ENCODE results near the gene GNAS. TPM values are rescaled to one million over a fixed set of nuclear protein-coding genes. Genes with fewer than 3 reads are reported as not detected.

Gene GNAS
- total and polyA plus RNA-seq, 4 donors: 830 to 3,708 (median 2,206) TPM

DNA sequence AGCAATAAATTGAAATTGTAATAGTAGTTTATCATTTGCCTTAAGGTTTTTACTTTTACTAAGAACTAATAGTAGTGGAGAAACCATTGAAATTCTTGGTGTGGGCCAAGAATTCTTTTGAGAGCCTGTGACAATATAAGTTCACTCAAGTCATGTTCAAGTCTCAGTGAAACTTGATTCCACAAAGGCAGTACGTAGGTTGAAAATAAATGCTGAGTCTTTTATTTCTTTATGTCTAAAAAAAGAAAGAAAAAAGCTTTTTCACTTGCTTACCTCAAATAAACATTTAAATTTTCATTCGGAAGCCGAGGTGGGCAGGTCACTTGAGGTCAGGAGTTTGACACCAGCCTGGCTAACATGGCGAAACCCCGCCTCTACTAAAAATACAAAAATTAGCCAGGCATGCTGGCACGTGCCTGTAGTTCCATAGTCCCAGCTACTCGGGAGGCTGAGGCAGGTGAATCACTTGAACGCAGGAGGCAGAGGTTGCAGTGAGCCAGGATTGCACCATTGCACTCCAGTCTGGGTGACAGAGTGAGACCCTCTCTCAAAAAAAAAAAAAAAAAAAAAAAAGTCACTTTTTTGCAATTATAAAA lies 70.7 kb downstream of the GNAS start:
- H3K4me3 ChIP-seq (ENCODE audit: low read depth, low read length): no peak overlapping the region
- no peaks in the 10 kb centered on the region for H3K27me3 ChIP-seq (ENCODE audit: control insufficient read depth, insufficient read depth, low read length)
- H3K9me3 ChIP-seq (ENCODE audit: control insufficient read depth, insufficient read depth, low read length): no peaks in the 10 kb centered on the region
- H3K27ac ChIP-seq (ENCODE audit: low read depth, low read length): no peak overlapping the region
- no peak for DNase-seq (ENCODE audit: low read depth in 4 of 6, low spot score in 6 of 6)
- 20% methylated on average over 2 of the region's 8 CpGs for WGBS (ENCODE audit: insufficient coverage)
- H3K36me3 ChIP-seq (ENCODE audit: control insufficient read depth, insufficient read depth, low read length): no peaks in the 10 kb centered on the region
- no peaks in the 10 kb centered on the region for H3K4me1 ChIP-seq (ENCODE audit: control insufficient read depth, insufficient read depth, low read length)

DNA sequence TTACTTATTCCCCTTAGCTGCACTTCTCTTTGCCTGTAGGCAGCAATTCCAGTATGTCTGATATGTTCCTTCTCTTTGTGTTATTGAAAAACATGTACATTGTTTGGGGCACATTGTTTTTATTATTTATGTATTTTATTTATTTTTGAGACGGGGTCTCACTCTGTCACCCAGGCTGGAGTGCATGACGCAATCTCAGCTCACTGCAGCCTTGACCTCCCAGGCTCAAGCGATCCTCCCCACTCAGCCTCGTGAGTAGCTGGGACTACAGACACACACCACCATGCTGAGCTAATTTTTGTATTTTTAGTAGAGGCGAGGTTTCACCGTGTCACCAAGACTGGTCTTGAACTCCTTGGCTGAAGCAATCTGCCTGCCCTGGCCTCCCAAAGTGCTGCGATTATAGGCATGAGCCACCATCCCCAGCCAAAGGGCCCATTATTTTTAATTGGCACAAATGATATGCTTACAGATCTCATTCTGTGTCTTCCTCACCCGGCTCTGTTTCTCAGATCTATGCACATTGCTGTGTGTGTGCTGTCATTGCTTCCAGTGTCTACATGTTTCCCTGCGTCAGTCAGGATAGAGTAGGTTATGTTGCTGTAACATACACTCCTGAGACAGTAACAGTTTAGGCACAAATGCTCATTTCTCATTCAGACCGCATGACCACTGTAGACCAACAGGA lies 74.4 kb downstream of the GNAS start:
- Histone ChIP-seq H3K27me3 (ENCODE audit: control insufficient read depth, insufficient read depth, low read length) (no peaks in the 10 kb centered on the region), H3K36me3 (ENCODE audit: control insufficient read depth, insufficient read depth, low read length) (no peaks in the 10 kb centered on the region), H3K4me1 (ENCODE audit: control insufficient read depth, insufficient read depth, low read length) (no peaks in the 10 kb centered on the region), H3K4me3 (ENCODE audit: low read depth, low read length) (no peak overlapping the region), H3K27ac (ENCODE audit: low read depth, low read length) (no peak overlapping the region), H3K9me3 (ENCODE audit: control insufficient read depth, insufficient read depth, low read length) (no peaks in the 10 kb centered on the region)
- 76% methylated on average over 4 of the region's 10 CpGs for WGBS (ENCODE audit: insufficient coverage)
- DNase-seq (ENCODE audit: low read depth in 4 of 6, low spot score in 6 of 6): no peak

- H3K27me3 ChIP-seq (ENCODE audit: control insufficient read depth, insufficient read depth, low read length): no peaks in the 10 kb centered on the region
- no peak overlapping the region for H3K4me3 ChIP-seq (ENCODE audit: low read depth, low read length)
- H3K36me3 ChIP-seq (ENCODE audit: control insufficient read depth, insufficient read depth, low read length): no peaks in the 10 kb centered on the region
- H3K27ac ChIP-seq (ENCODE audit: low read depth, low read length): no peak overlapping the region
- 91% methylated on average over 6 of the region's 7 CpGs for WGBS (ENCODE audit: insufficient coverage)
- H3K4me1 ChIP-seq (ENCODE audit: control insufficient read depth, insufficient read depth, low read length): no peaks in the 10 kb centered on the region
- no peaks in the 10 kb centered on the region for H3K9me3 ChIP-seq (ENCODE audit: control insufficient read depth, insufficient read depth, low read length)
- DNase-seq (ENCODE audit: low read depth in 4 of 6, low spot score in 6 of 6): no peak
Observed at GRCh38 chr20:58927490-58928061, 75.1 kb downstream of the GNAS start.

- no peak for DNase-seq (ENCODE audit: low read depth in 4 of 6, low spot score in 6 of 6)
- WGBS (ENCODE audit: insufficient coverage): 100% methylated on average over 2 of the region's 3 CpGs
- H3K4me3 ChIP-seq (ENCODE audit: low read depth, low read length): no peak overlapping the region
- H3K4me1 ChIP-seq (ENCODE audit: control insufficient read depth, insufficient read depth, low read length): no peaks in the 10 kb centered on the region
- no peaks in the 10 kb centered on the region for H3K9me3 ChIP-seq (ENCODE audit: control insufficient read depth, insufficient read depth, low read length)
- no peak overlapping the region for H3K27ac ChIP-seq (ENCODE audit: low read depth, low read length)
- H3K27me3 ChIP-seq (ENCODE audit: control insufficient read depth, insufficient read depth, low read length): no peaks in the 10 kb centered on the region
- no peaks in the 10 kb centered on the region for H3K36me3 ChIP-seq (ENCODE audit: control insufficient read depth, insufficient read depth, low read length)
Observed at GRCh38 chr20:58930496-58930895, 78.0 kb downstream of the GNAS start.

- Histone ChIP-seq H3K4me1 (ENCODE audit: control insufficient read depth, insufficient read depth, low read length) (no peaks in the 10 kb centered on the region), H3K36me3 (ENCODE audit: control insufficient read depth, insufficient read depth, low read length) (no peaks in the 10 kb centered on the region), H3K4me3 (ENCODE audit: low read depth, low read length) (no peak overlapping the region), H3K27ac (ENCODE audit: low read depth, low read length) (no peak overlapping the region), H3K9me3 (ENCODE audit: control insufficient read depth, insufficient read depth, low read length) (peaks cover 3% of the 10 kb centered on the region), H3K27me3 (ENCODE audit: control insufficient read depth, insufficient read depth, low read length) (no peaks in the 10 kb centered on the region)
- DNase-seq (ENCODE audit: low read depth in 4 of 6, low spot score in 6 of 6): no peak
- WGBS (ENCODE audit: insufficient coverage): 93% methylated on average over 3 of the region's 5 CpGs
Observed at GRCh38 chr20:58932170-58932569, 79.7 kb downstream of the GNAS start.

DNA sequence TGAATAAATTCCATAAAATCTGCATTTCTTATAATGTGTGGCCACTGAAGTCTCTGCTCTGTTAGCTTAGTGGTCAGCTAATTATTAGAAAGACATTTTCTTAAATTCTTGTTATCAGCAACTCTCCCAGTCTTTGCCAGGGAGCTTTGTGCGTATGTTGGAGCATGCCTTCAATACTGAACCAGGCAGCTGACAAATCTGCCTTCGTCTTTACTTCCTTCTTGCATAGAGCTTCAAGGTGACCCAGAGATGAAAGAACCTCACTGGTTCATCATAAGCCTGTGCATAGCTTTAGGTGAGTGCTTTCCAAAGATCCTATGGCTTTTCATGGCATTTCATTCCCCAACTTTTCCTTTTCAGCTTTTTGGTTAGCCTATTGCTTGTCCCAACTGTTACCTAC lies 85.6 kb downstream of the GNAS start:
- Histone ChIP-seq H3K36me3 (ENCODE audit: control insufficient read depth, insufficient read depth, low read length) (no peaks in the 10 kb centered on the region), H3K27me3 (ENCODE audit: control insufficient read depth, insufficient read depth, low read length) (no peaks in the 10 kb centered on the region), H3K4me1 (ENCODE audit: control insufficient read depth, insufficient read depth, low read length) (no peaks in the 10 kb centered on the region), H3K4me3 (ENCODE audit: low read depth, low read length) (no peak overlapping the region), H3K27ac (ENCODE audit: low read depth, low read length) (no peak overlapping the region), H3K9me3 (ENCODE audit: control insufficient read depth, insufficient read depth, low read length) (peaks cover 3% of the 10 kb centered on the region)
- WGBS (ENCODE audit: insufficient coverage): 100% methylated on average over 2 of the region's 2 CpGs
- no peak for DNase-seq (ENCODE audit: low read depth in 4 of 6, low spot score in 6 of 6)

GRCh38 chr20:58938541-58938940 lies 86.0 kb downstream of the GNAS start:
- H3K4me1 ChIP-seq (ENCODE audit: control insufficient read depth, insufficient read depth, low read length): no peaks in the 10 kb centered on the region
- WGBS (ENCODE audit: insufficient coverage): no CpG with 5 or more reads among the region's 1 CpG
- DNase-seq (ENCODE audit: low read depth in 4 of 6, low spot score in 6 of 6): no peak
- H3K27ac ChIP-seq (ENCODE audit: low read depth, low read length): no peak overlapping the region
- H3K27me3 ChIP-seq (ENCODE audit: control insufficient read depth, insufficient read depth, low read length): no peaks in the 10 kb centered on the region
- H3K4me3 ChIP-seq (ENCODE audit: low read depth, low read length): no peak overlapping the region
- H3K36me3 ChIP-seq (ENCODE audit: control insufficient read depth, insufficient read depth, low read length): no peaks in the 10 kb centered on the region
- H3K9me3 ChIP-seq (ENCODE audit: control insufficient read depth, insufficient read depth, low read length): peaks cover 3% of the 10 kb centered on the region

- no peak overlapping the region for H3K4me3 ChIP-seq (ENCODE audit: low read depth, low read length)
- peak in 1 of 6 donors; percentile 4 for DNase-seq (ENCODE audit: low read depth in 4 of 6, low spot score in 6 of 6)
- H3K27me3 ChIP-seq (ENCODE audit: control insufficient read depth, insufficient read depth, low read length): no peaks in the 10 kb centered on the region
- no CpG with 5 or more reads among the region's 3 CpGs for whole genome bisulfite sequencing (ENCODE audit: insufficient coverage)
- H3K36me3 ChIP-seq (ENCODE audit: control insufficient read depth, insufficient read depth, low read length): no peaks in the 10 kb centered on the region
- H3K9me3 ChIP-seq (ENCODE audit: control insufficient read depth, insufficient read depth, low read length): peaks cover under 1% of the 10 kb centered on the region
- no peak overlapping the region for H3K27ac ChIP-seq (ENCODE audit: low read depth, low read length)
- H3K4me1 ChIP-seq (ENCODE audit: control insufficient read depth, insufficient read depth, low read length): no peaks in the 10 kb centered on the region
Observed at GRCh38 chr20:58941471-58941870, 89.0 kb downstream of the GNAS start.

GRCh38 chr20:58942549-58942948 lies 90.0 kb downstream of the GNAS start:
- no peak overlapping the region for H3K27ac ChIP-seq (ENCODE audit: low read depth, low read length)
- H3K27me3 ChIP-seq (ENCODE audit: control insufficient read depth, insufficient read depth, low read length): no peaks in the 10 kb centered on the region
- no peak for DNase-seq (ENCODE audit: low read depth in 4 of 6, low spot score in 6 of 6)
- no peaks in the 10 kb centered on the region for H3K4me1 ChIP-seq (ENCODE audit: control insufficient read depth, insufficient read depth, low read length)
- H3K9me3 ChIP-seq (ENCODE audit: control insufficient read depth, insufficient read depth, low read length): no peaks in the 10 kb centered on the region
- no peak overlapping the region for H3K4me3 ChIP-seq (ENCODE audit: low read depth, low read length)
- 95% methylated on average over 3 of the region's 4 CpGs for WGBS (ENCODE audit: insufficient coverage)
- H3K36me3 ChIP-seq (ENCODE audit: control insufficient read depth, insufficient read depth, low read length): no peaks in the 10 kb centered on the region

DNA sequence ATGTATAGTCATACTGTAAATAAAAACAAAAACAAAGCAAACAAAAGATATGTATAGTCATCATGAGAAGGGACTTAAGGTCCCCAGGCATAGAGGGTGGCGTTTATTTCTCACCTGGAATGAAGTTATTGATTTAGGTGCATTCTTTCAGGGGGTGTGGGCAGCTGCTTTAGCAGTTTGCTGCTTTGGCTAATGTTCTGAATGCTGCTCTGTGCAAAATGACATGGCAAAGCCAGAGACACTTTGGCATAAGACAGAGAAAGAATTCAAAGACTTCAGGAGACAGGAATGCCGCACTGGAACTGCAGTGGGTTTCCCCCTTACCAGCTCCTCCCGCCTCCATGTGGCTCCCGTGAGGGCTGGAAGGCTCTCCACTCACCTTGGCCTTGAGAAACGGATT lies 92.1 kb downstream of the GNAS start:
- Histone ChIP-seq H3K4me3 (ENCODE audit: low read depth, low read length) (no peak overlapping the region), H3K27me3 (ENCODE audit: control insufficient read depth, insufficient read depth, low read length) (no peaks in the 10 kb centered on the region), H3K9me3 (ENCODE audit: control insufficient read depth, insufficient read depth, low read length) (no peaks in the 10 kb centered on the region), H3K36me3 (ENCODE audit: control insufficient read depth, insufficient read depth, low read length) (no peaks in the 10 kb centered on the region), H3K4me1 (ENCODE audit: control insufficient read depth, insufficient read depth, low read length) (no peaks in the 10 kb centered on the region), H3K27ac (ENCODE audit: low read depth, low read length) (no peak overlapping the region)
- WGBS (ENCODE audit: insufficient coverage): 76% methylated on average over 4 of the region's 5 CpGs
- DNase-seq (ENCODE audit: low read depth in 4 of 6, low spot score in 6 of 6): no peak
